Stimulated activated CD4-positive, alpha-beta T cell treated with anti-CD3 and anti-CD28 coated beads, Interleukin-1b, Interleukin-23, amount 100 ng/mL, for 4 hours (primary cell): ENCODE results near the gene ZW10.
A peak's percentile ranks its signal among the peaks of the same experiment; 100 is the strongest.
"Not testable (repeated sequence)": the region's sequence is repeated elsewhere in the genome, so short reads cannot be mapped to it uniquely, and the experiment has no call there.

Source experiments
- DNase-seq, 2 donors: peaks; one replicate each; pipeline ENCODE4 v3.0.0-alpha.2; 2020; ENCODE audit warnings: low read depth in 2 of 2

Gene ZW10, protein sequence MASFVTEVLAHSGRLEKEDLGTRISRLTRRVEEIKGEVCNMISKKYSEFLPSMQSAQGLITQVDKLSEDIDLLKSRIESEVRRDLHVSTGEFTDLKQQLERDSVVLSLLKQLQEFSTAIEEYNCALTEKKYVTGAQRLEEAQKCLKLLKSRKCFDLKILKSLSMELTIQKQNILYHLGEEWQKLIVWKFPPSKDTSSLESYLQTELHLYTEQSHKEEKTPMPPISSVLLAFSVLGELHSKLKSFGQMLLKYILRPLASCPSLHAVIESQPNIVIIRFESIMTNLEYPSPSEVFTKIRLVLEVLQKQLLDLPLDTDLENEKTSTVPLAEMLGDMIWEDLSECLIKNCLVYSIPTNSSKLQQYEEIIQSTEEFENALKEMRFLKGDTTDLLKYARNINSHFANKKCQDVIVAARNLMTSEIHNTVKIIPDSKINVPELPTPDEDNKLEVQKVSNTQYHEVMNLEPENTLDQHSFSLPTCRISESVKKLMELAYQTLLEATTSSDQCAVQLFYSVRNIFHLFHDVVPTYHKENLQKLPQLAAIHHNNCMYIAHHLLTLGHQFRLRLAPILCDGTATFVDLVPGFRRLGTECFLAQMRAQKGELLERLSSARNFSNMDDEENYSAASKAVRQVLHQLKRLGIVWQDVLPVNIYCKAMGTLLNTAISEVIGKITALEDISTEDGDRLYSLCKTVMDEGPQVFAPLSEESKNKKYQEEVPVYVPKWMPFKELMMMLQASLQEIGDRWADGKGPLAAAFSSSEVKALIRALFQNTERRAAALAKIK

DNA sequence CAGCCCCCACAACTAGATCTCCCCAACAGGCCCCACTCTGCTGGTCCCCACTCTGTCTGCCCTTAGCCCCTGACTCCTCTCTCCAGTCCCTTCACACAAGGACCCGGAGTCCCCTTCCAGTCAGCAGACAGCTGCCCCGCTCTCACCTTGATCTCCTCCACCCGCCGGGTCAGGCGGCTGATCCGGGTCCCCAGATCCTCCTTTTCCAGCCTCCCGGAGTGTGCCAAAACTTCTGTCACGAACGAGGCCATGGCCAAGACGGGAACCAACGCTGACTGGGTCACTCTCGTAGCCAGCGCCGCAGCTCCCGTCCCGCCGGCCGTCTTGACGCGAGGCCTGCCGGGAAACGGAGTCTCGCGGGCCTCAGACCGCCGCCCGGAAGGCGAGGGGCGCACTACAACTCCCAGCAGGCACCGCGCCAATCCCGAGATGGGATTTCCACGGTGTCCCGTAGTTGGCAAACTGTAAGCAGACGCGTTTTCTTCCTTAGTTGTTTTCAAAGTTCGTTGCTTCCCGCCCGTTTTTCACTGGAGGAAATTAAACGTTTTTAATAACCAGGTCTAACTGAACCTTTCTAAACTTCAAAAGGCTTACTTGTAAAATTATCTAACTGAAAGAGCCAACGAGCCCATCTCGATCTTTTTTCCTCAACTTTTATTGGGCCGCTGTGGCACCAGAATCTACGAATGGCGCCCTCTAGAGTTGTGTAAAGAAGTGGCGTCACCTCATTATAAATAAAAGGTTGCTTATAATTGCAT is at the start of gene ZW10:
ZW10 (minus strand) TSS at position 277 of the 758 bp plus-strand sequence; CDS start at position 251, 26 bp downstream.
- DNase-seq: peak; percentile 81 to 86

DNA sequence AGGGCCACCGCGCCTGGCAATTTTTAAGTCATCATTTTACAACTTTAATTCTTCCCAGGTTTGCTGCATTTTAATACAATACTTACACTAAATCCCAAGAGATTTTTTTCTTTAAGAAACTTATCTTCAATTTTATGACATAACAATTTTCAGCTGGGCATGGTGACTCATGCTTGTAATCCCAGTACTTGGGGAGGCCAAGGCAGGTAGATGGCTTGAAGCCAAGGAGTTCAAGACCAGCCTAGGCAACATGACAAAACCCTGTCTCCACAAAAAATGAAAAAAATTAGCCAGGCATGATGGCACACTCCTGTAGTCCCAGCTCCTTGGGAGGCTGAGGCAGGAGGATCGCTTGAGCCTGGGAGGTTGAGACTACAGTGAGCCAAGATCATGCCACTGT is 44.9 kb upstream of the ZW10 start:
- no peak for DNase-seq

DNA sequence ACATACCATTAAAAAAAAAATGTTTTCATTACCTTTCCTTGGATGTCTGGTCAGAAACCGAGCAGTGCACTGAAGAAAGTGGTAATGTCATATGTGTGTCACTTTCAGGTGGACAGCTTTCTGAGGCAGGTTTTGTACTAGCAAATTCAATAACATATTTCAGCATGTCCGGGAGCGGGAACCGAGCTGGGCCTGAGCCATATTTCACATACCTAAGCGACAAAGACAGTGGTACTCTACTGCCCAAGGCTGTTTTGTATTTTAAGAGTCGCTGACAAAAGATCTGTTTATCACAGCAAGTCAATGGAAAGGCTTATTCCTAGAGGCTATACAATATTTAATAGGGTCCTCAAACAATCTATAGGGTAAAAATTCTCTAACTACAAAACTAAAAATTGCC is 44.1 kb upstream of the ZW10 start:
- no peak for DNase-seq

DNA sequence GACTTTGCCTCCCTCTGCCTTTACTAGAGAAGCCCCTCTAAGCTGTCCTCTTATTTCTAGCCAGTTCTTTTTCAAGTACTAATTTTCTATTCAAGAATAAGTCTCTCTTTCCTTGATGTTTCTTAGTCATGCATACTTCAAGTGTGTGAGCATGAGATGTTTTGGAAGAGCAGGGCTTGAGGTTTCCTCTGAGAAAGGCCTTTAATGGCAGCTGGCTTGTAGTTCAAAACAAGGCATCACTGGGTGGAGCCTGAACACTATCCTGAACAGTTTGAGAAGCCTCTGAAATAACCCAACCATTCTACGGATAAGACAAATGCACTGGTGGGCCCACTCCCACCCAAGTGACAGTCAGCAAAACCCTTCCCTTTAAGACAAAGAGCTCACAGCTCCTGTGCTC is 43.7 kb upstream of the ZW10 start:
- DNase-seq: no peak

DNA sequence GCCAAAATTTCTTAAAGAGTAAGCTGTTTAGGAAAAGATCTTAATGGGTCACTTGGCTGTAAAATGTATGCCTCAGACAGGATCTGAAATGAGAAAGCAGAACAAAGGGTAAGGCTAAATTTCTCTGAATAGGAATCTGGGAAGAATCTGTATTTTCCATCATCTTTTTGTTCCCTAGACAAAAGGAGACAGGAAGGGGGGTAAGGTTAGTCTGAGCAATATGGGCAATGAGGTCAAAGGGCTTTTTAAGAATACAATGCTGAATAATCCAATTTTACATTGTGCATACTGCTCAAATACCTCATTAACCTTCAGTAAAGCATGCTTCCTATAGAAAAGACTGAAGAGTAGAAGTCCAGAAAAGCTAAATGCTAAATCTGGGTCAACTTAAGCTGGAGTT is 40.7 kb upstream of the ZW10 start:
- DNase-seq: no peak

DNA sequence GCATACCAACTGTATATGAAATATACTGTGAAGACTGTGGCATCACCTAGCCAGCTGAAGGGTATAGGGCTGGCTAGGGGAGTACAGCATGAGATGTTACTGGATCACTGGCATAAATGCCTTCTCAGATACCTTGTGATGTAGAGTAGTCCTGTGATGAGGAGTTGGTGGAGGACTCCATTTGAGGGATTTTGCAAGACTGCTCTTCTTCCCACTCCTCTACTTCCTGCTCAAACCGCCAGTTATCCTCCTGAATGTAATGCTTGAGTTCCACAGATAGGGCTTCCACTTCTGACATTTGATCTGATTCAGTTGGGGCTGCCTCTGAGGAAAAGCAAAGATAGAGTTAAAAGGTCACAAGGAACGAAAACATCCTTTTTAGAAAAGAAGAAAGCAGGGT is 35.4 kb upstream of the ZW10 start:
- DNase-seq: no peak

DNA sequence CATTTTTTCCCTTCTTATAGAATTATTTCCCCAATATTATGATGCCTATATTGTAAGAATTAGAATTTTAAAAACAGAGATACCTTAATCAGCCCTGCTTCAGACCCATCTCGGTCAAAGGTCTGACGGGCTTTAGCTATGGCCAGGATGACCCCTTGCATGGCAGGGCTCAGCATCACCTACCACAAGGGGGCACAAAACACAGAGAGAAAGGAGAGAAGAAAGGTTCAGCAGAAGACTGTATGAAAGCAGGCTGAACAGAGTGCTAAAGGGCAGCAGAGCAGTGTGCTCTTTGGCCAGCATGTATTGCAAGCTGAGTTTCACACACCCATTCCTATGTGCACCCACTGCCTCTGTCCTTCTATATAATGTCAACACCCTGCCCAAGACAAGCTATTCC is 32.9 kb upstream of the ZW10 start:
- DNase-seq: no peak

DNA sequence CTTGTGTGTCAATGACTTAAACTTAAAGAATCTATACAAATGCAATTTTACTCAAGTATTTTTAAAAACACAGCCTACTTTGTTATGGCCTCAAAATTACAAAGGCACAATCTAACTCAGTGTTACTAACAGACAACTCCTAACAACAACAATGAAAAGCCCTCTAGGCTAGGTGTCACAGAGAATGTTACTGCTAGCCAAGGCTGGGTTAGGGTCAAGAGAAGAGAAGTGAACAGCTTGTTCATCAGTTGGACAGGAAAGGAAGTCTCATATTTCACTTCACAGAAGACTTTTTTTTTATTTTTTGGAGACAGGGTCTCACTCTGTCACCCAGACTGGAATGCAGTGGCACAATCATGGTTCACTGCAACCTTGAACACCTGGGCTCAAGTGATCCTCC is 32.1 kb upstream of the ZW10 start:
- DNase-seq: no peak

DNA sequence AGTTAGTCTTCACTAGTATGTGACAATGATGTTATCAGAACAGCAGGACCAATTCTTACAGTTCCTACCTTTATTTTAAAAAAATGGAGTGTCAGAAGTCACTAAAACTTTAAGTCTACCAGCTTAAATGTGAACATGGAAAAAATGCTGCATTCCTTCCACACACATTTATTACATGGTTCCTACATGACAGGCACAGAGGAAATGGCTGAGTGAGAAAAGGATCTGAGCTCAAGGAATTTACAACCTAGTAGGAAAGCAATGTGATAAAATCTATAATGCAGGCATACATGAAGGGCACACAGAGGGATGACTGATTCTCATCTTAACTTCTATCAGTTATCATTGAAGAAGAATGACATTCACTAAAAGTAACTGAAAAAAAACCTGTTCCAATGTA is 29.1 kb upstream of the ZW10 start:
- DNase-seq: no peak

DNA sequence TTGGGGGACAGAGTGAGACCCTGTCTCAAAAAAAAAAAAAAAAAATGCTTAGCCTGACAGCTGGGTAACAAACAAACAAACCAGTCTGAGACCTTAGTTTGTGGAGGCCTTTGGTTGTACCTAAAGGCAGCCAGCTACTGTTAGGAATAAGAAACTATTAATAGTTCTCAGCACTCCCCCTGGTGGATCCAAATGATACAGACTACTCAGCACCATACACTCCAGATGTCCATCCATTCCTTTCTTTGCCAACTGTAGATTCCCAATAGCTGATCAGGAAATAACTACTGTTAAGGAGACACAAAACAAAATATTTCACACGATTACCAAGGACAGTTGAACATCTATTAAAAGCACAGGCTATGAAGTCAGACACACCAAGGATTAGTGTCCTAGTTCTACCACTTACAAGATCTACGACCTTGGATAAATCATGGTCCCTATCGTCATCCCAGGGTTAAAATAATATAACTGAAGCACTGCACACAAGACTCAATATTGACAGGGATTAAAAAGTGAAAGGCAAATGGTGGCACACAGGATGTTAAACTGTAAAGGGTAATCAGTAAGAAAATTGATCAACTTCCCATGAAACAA is 23.3 kb upstream of the ZW10 start:
- peak in 1 of 2 donors; percentile 5 for DNase-seq

DNA sequence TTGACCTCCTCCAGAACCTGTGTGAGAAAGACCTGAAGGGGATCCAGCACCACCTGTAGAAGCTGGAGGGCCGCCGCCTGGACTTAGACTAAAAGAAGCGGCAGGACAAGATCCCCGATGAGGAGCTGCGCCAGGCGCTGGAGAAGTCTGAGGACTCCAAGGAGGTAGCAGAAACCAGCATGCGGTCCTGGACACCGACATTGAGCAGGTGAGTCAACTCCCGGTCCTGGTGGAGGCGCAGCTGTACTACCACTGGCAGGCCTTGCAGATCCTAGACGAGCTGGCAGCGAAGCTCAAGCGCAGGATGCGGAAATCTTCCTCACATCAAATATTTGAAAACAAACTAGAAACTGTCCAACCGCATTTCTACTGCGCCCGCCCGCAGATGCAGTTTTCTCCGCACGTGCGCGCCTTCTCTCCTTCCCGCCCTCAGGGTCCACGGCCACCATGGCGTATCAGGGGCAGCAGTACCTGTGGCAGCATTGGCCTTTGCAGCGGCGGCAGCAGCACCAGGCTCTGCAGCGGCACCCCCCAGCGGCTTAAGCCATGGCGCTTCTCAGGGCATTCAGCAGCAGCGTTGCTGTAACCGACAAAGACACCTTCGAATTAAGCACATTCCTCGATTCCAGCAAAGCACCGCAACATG is 16.3 kb upstream of the ZW10 start:
- DNase-seq: no peak

DNA sequence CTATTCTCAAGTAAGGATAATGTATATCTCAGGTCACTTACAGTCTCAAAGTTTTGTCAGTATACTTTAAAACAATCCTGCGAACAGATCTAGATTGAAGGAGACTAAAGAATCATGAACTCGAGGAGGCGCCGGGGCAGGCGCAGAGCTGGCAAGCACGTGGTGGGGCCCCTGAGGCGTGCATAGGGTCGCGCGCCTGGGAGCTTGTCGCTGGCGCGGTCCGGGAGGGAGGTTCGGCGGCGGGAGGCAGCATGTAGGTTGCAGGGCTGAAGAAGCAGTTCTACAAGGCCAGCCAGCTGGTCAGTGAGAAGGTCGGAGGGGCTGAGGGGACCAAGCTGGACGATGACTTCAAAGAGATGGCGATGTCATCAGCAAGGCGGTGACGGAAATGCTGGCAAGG is 15.5 kb upstream of the ZW10 start:
- not testable (repeated sequence) for DNase-seq

DNA sequence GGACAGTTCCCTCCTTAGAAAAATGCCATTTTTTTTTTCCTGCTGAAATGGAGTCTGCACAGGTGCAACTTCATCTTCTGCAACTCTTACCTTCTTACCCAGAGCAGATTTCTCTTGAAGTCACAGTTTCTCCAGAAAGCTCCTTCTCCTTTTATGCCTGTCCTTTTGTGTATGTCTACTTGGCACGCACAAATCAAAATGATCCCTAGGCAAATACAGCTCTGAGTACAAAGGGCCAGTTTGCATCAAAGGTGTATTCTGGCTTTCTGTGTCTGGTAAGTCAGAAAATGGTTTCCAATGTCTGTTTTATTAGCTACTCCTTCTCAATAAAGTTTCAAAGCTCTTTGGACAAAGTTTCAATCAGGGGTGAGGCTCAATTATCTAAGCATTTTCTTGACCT is 8.6 kb upstream of the ZW10 start:
- DNase-seq: no peak

DNA sequence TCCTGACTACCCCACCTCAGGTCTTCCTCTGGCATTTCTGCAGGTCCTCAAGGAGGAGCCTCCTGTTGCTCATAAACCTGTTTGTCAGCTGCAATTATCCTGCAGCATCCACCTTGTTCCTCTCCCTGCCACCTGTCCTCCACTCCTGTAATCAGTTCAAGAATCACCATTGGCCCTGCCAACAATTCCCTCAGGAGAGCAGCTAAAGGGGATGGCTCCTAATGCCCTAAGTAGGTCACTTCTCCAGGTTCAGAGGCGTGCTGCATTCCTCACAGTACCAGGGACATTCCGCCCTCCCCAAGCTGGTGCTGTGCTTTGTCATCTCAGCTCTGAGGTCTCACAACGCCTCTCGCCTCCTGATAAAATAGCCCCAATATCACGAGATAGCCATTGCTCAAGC is 8.2 kb upstream of the ZW10 start:
- no peak for DNase-seq

DNA sequence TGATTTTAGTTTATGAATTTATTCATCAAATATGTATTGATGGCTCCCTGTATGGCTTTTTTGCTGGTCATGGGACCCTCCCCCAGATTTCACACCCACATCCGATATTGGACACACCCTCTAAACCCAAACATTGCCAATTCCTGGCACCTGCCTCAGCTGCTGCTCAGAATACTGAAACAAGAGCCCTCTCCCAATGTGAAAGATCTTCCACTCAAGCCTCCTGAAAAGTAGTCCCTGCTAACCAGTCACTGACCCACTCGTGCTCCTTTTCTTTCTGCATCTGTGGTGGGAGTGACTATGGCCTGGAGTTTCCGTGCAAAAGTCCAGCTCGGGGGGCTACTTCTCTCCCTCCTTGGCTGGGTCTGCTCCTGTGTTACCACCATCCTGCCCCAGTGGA is 6.0 kb upstream of the ZW10 start, which contains the start of gene CLDN25:
CLDN25 (plus strand) TSS at position 301 of the 400 bp plus-strand sequence; CDS start at position 301, 0 bp downstream.
- no peak for DNase-seq

DNA sequence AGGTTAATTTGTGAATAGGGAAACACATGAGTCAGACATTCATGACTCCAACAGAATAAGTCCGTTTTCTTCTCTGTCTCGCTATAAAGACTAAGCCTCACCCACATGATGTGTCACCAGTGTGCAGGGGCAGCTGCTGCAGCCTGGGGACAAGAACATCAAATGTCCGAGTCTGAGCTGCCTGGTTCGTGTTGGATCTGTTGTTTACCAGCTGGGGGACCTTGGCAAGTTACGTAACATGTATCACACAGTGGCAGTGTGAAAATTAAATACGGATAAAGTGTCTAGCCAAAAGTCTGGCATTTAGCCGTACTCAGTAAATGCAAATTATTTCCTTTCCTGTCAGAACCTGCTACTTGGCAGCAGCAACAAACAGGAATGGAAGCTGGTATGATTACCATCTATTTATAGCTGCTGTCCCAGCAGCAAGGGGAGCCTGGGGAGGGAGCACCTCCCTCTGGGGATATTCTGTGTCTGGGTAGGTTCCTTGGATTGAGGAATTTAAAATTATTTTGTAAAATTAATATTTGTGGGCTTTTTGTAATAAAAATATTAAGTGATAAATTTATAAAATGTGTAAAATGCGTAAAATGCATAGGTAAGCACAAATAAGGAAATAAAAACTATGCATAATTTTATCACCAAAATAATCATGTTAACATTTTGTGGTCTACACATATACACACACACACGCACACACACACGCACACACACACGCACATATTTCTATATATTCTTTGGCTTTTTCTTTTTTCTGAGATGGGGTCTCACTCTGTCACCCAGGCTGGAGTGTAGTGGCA is 4.8 kb upstream of the ZW10 start:
- DNase-seq: no peak

DNA sequence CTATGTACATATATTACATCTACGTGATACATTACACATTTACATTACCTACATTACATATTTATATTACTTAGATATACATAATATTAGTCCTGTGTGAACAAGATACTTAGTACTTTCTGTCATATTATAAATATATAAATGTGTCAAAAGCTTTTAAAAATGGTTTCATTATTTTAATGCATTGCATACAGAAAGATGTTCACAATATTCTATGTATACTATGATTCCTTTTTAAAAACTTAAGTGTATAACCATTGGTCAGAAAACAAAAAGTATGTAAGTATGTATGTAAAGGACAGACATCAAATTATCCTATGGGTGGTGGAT is 647 bp upstream of the ZW10 start:
- DNase-seq: no peak

DNA sequence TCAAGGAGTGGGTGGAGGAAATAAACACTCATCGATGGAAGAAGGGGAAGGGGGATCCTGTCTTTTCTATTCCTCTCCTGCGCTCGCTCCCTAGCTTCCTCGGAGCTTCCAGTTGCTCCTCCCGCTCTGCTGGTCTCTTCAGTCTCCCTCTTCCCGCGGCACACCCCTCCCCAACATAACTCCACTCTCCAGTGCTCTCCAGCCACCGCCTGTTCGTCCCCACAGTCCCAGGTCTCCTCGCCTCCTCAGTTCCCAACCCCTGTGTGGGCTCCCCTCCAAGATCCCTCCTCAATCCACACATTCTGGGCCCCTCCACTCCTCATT is 438 bp downstream of the ZW10 start:
- no peak for DNase-seq

DNA sequence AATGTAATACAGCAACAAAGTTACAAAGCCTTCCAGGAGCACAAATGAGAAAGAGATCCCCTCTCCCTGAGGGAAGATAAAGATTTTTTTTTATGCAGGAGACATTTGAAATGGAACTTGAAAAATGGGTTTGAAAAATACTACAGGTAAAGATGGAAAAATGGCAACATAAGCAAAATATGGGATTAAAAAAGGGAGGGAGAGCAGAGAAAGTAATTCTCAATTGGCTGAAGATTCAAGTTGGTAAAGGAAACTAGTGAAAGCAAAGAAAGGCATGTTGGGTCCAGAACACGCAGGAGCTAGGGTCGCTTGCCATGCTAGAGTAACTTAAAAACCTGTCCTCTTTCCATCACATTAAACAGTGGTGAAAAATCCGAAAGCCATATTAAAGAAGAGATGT is 1.5 kb downstream of the ZW10 start:
- no peak for DNase-seq

DNA sequence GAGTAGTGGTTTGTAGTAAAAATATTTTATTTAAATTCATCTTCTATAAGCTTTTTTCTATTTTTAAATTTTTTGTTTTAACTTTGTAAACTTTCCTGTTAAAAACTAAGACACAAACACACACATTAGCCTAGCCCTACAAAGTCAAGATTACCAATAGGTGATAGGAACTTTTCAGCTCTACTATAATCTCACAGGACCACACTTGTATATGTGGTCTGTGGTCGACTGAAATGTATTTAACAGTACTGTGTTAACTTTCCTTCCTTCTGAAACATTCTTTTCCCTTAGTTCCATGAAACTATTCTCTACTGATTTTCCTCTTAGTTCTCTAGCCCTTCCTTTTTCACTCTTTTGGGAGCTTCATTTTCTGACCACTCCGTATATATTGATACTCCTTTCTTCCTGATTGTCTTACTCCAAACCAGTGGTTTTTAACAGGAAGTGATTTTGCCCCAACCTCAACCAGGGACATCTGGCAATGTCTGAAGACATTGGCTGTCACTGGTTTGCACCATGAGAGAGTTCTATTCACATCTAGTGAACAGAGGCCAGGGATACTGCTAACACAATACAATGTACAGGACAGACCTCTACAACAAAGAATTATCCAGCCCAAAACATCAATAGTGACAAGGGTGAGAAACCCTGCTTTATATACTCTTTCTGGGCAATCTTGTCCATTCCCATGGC is 8.8 kb downstream of the ZW10 start:
- DNase-seq: no peak
